Stimulated activated CD8-positive, alpha-beta memory T cell treated with anti-CD3 and anti-CD28 coated beads, Interleukin-15, amount 100 ng/mL, for 1 hour (primary cell): ENCODE data around the gene SAMM50.

Experiments
- DNase-seq: peaks from one replicate; pipeline ENCODE4 v3.0.0-alpha.2; 2020; ENCODE audit warnings: low read depth

SAMM50 gene

DNA sequence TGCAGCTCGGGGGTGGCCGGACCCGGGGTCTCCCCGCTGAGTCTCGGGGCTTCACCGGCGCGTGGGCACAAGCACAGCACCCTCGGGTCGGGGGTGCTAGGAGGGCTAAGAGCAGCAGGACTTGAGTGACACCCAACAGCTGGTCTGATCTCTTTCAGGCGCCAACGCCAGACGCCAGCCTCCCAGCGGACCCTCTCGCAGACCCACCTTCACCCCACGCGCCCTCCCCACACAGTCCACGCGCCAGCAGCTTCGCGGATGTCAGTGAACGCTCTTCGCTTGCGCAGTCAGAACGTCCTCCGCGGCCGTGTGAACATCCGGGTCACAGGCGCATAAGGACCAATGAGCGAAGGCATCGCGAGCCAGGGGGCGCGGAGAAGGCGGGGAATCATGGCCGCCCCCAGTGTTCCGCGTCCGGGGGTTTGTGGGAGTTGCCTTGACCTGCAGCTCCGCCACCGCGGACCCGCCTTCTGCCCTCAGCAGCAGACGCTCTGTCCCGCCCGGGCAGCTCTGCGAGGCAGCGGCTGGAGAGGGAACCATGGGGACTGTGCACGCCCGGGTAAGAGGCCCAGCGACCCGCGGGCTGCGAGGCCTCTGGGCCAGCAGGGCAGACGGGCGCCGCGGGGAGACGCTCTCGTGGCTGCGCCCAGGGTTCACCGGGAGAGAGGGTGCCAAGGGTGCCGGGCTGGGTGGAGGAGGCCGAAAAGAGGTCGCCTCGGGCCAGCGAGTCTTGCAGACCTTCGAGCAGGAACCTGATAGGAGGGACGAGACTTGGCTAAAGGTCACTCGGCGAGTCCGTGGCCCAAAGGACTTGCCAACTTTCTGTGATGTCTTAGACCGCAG is at the start of gene SAMM50:
Gene SAMM50, plus strand, starts transcription at position 403 of the 843 bp plus-strand sequence. Its CDS starts 136 bp downstream, at position 539.
- peak; percentile 83 for DNase-seq

GRCh38 chr22:43905681-43906080 is 49.6 kb upstream of the SAMM50 start:
- no peak for DNase-seq

DNA sequence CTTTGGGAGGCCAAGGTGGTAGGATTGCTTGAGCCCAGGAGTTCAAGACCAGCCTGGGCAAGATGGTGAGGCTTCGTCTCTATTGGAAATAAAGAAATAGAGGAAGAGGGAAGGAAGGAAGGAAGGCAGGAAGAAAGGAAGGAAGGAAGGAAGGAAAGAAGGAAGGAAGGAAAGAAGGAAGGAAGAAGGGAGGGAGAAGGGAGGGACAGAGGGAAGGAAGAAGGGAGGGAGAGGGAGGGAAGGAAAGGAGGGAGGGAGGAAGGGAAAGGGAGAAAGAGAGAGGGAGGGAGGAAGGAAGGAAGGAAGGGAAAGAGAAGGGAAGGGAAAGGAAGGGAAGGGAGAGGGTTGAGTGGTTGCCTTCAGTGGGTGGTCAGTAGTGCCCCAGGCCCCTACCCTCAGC is 45.5 kb upstream of the SAMM50 start:
- DNase-seq, result no peak

- DNase-seq, result no peak
These were observed 45.0 kb upstream of the SAMM50 start for GRCh38 chr22:43910178-43910695.

GRCh38 chr22:43911351-43911750 is 43.9 kb upstream of the SAMM50 start:
- no peak for DNase-seq

DNA sequence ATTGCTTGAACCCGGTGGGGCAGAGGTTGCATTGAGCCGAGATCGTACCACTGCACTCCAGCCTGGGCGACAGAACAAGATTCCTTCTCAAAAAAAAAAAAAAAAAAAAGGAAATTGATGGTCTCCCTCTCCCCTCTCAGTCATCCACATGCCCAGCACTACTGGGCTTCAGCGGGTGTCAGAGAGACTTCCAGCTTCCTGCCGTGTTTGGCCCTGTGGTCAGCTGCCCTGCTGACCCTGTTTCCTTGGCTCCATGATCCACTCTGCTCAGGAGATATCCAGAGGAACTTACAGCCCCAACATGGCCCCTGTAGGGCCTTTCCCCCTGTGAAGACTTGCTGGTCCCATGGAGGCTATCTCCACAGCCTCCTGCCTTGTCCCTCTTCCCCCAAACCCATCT is 37.7 kb upstream of the SAMM50 start:
- no peak for DNase-seq

- DNase-seq, result no peak
These were observed 35.9 kb upstream of the SAMM50 start for GRCh38 chr22:43919106-43919973.

DNA sequence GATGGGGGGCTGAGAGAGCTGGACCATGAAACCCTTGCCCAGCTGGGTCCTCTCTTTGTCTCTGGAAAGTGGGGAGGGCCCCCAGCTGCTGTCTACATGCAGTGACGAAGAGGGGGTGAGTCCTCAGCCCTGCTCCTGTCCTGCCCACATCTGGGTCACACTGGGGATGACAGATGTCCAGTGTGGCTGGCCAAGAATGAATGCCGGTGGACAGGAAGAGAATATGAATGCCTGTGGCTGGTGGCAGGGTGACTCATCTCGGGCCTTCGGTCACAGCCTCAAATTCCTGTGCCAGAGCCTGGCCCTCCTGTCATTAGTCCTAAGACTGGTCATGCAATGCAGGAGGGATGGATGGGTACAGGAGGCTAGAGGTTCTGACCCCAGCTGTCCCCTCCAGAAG is 33.9 kb upstream of the SAMM50 start:
- no peak for DNase-seq

DNA sequence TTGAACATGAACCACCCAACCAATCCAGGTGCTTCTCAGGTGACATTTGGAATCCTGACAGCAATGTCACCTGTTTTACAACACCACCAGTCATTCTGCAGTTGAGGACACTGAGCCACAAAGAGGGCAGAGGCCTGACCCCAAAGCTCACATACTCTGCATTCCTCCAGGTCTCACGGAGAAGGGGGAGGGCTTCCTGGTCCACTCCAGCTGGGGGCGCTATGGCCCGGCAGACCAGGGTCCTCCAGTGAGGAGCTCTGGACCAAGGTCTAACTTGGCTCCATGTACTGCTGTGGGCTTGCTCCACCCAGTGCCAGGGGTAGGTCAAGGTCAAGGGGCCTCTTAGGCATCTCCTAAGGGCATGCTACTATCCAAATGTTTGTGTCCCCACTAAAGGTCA is 33.1 kb upstream of the SAMM50 start:
- no peak for DNase-seq

DNA sequence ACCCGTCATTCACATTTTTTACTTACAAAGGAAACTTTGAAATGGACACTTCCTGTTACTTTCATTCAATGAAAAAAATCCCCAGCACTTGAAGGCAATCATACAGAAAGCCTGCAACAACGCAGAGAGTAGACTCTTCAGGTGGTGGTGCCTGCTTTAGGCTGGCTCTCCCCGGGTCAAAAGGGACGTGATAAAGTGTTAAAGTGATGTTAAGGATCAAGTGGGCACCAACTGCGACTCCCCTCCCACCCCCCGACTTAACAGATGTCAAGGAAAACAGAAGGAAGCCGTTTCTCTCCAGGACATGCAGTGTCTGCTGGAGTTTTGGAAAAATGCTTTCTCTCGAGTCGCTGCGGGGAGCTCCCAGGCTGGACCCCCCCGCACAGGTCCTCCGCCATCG is 32.1 kb upstream of the SAMM50 start:
- DNase-seq, result no peak

DNA sequence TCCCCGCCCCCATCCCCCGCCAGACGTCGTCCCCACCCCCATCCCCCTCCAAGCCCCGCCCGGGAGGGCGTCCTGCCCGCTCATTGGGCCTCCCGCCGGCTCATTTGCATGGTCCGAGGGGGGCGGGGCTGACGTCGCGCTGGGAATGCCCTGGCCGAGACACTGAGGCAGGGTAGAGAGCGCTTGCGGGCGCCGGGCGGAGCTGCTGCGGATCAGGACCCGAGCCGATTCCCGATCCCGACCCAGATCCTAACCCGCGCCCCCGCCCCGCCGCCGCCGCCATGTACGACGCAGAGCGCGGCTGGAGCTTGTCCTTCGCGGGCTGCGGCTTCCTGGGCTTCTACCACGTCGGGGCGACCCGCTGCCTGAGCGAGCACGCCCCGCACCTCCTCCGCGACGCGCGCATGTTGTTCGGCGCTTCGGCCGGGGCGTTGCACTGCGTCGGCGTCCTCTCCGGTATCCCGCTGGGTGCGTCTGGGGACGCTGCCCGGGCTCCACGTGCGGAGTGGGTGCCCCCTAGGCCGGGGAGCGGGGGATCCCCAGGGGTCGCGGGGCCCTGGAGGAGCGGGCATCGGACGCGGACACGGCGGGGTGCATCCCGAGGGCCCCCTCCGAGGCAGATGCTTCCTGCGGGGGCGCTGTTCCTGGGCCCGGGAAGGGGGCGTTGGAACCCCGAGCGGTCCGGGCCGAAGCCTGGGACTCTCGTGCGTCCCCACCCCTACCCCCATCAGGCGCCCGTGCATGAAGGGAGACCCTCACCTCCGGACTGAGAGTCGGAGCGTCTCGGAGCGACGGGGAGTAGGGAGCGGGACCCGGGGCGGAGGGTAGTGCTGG is 31.4 kb upstream of the SAMM50 start, which contains the start of gene PNPLA3:
Gene PNPLA3, plus strand, starts transcription at position 175 of the 834 bp plus-strand sequence. Its CDS starts 107 bp downstream, at position 282.
- DNase-seq, result peak; percentile 58

- DNase-seq, result no peak
These were observed 30.4 kb upstream of the SAMM50 start for GRCh38 chr22:43924877-43925276.

GRCh38 chr22:43925433-43926348 is 29.6 kb upstream of the SAMM50 start:
- no peak for DNase-seq

GRCh38 chr22:43926349-43926710 is 28.9 kb upstream of the SAMM50 start:
- DNase-seq, result no peak

- DNase-seq, result no peak
These were observed 26.8 kb upstream of the SAMM50 start for GRCh38 chr22:43928468-43928867.

DNA sequence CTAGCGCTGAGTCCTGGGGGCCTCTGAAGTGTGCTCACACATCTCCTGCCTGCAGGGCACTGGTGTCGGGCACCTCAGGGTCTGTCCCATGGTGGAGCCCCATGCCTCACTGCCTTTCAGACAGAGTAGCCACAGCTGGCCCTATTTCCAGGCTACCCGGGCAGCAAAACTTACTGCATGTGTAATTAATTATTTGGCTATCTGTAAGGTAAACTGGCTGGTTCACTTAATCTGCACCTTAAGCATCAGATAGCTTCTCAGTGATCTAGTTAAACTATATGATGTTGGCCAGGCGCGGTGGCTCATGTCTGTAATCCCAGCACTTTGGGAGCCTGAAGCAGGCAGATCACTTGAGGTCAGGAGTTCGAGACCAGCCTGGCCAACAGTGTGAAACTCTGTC is 26.3 kb upstream of the SAMM50 start:
- DNase-seq, result no peak

DNA sequence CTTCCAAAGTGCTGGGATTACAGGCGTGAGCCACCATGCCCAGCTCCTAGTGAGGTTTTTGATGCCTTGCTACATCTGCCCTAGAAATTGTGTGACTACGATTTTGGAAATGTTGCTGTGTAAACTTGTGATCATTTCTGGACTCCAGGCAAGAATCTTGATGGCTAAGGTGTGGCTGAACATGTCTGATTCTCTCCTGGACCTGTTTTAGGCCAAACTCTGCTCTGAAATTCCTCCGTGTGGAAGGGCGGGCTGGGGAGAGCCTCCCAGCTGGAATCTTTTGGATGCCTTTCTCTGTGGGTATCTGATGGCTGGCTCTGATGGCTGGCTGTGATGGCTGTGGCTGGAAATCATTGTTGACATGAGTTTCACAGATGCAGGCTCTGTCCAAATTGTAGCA is 23.5 kb upstream of the SAMM50 start:
- no peak for DNase-seq

DNA sequence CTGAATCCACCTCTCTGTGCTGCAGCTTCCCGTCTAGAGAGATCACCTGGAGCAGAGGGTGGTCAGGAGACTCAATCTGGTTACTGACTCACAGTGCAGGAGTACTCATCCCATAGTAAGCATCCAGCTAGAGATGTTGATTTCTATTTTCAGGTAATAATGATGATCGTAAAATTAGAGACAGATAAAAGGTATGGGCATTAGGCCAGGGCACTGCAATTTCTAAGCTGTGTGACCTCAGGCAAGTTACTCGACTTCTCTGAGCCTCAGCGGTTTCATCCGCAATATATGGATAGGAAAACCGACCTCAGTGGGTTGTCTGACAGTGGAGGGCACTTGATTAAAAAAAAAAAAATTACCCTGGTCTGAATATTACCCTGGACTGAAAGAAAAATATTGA is 13.8 kb upstream of the SAMM50 start:
- DNase-seq, result no peak

GRCh38 chr22:43944670-43945430 is 10.4 kb upstream of the SAMM50 start:
- no peak for DNase-seq
